HEK293T (cell line): ENCODE data around the gene FZD10.

Experiments
- CTCF ChIA-PET: fragments of 350-600 bp; formaldehyde crosslinking; extraction: SDS; loops from one replicate; lab custom pipeline; 2021; ENCODE audit warnings: antibody characterized with exemption, inconsistent platforms; lab: Yijun Ruan, JAX
- POLR2A ChIA-PET: fragments of 350-600 bp; formaldehyde crosslinking; extraction: SDS; loops from one replicate; lab custom pipeline; 2020; ENCODE audit warnings: antibody characterized with exemption, inconsistent platforms; lab: Yijun Ruan, JAX
- DNase-seq: peaks from one replicate; pipeline ENCODE4 v3.0.0; 2012; ENCODE audit warnings: mixed read lengths; ENCODE audit errors: extremely low spot score
- ARNT ChIP-seq: fragments of 450-650 bp; IDR thresholded peaks from 2 replicates; pipeline ENCODE4 v1.6.1; 2017; ENCODE audit warnings: mild to moderate bottlenecking
- BHLHE40 ChIP-seq: fragments of 450-650 bp; IDR thresholded peaks from 2 replicates; pipeline ENCODE4 v1.6.1; 2016; ENCODE audit warnings: mild to moderate bottlenecking, moderate library complexity, borderline replicate concordance
- CTBP1 ChIP-seq: fragments of 450-650 bp; IDR thresholded peaks from 2 replicates; pipeline ENCODE4 v1.6.1; 2016; ENCODE audit warnings: borderline replicate concordance
- ELF4 ChIP-seq: fragments of 450-650 bp; IDR thresholded peaks from 2 replicates; pipeline ENCODE4 v1.6.1; 2017; ENCODE audit warnings: antibody characterized with exemption
- FOXA1 ChIP-seq: fragments of 450-650 bp; IDR thresholded peaks from 2 replicates; pipeline ENCODE4 v1.6.1; 2016; ENCODE audit warnings: mild to moderate bottlenecking
- FOXK2 ChIP-seq: fragments of 450-650 bp; IDR thresholded peaks from 2 replicates; pipeline ENCODE4 v1.6.1; 2016; ENCODE audit warnings: mild to moderate bottlenecking
- FOXM1 ChIP-seq: fragments of 450-650 bp; IDR thresholded peaks from 2 replicates; pipeline ENCODE4 v1.6.1; 2017; ENCODE audit warnings: mild to moderate bottlenecking, borderline replicate concordance
- HDGF ChIP-seq: fragments of 450-650 bp; IDR thresholded peaks from 2 replicates; pipeline ENCODE4 v1.6.1; 2017; ENCODE audit warnings: antibody characterized with exemption, borderline replicate concordance
- L3MBTL2 ChIP-seq: fragments of 450-650 bp; conservative IDR thresholded peaks from 2 replicates; pipeline ENCODE4 v1.6.1; 2016; ENCODE audit warnings: mild to moderate bottlenecking
- LEF1 ChIP-seq: fragments of 450-650 bp; IDR thresholded peaks from 2 replicates; pipeline ENCODE4 v1.6.1; 2017; ENCODE audit warnings: mild to moderate bottlenecking, borderline replicate concordance
- NFRKB ChIP-seq: fragments of 450-650 bp; IDR thresholded peaks from 2 replicates; pipeline ENCODE4 v1.6.1; 2016; ENCODE audit warnings: mild to moderate bottlenecking, moderate library complexity
- PKNOX1 ChIP-seq: fragments of 450-650 bp; IDR thresholded peaks from 2 replicates; pipeline ENCODE4 v1.6.1; 2016
- SP1 ChIP-seq: fragments of 450-650 bp; IDR thresholded peaks from 2 replicates; pipeline ENCODE4 v1.6.1; 2017
- SUZ12 ChIP-seq: fragments of 450-650 bp; IDR thresholded peaks from 2 replicates; pipeline ENCODE4 v1.6.1; 2016; ENCODE audit warnings: mild to moderate bottlenecking
- TARDBP ChIP-seq: fragments of 450-650 bp; IDR thresholded peaks from 2 replicates; pipeline ENCODE4 v1.6.1; 2016
- ZNF384 ChIP-seq: fragments of 450-650 bp; IDR thresholded peaks from 2 replicates; pipeline ENCODE4 v1.6.1; 2016

Gene FZD10

GRCh38 chr12:130178282-130178681, 16.0 kb downstream of the FZD10 start:
- TF ChIP-seq SP1 (no peak), FOXK2 (no peak), BHLHE40 (no peak)
- DNase-seq = no peak
- ChIA-PET CTCF (no interaction called here), POLR2A (no interaction called here)

DNA sequence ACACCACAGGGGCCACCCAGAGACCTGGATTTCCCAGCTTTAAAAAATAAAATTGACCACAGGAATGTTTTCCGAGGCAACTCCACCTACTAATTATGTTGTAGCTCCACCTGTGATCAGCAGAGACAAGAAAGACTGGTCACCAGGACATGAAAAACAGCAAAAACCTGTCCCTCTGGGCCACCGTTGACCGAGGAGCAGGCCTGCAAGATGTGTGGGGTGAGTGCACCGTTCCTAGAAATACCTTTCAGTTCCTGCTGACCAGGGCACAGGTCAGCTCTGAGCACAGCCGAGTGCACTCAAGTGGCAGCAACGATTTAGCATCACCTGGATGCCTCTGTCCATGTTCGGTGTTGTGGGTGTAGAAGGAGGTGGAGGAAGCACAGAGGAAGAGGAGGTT, 16.9 kb downstream of the FZD10 start:
- DNase-seq = no peak
- CTCF ChIA-PET = no interaction called here
- TF ChIP-seq HDGF (no peak), FOXM1 (no peak), SUZ12 (no peak), TARDBP (no peak), PKNOX1 (no peak), LEF1 (no peak), L3MBTL2 (no peak), CTBP1 (no peak), NFRKB (no peak), ELF4 (no peak), ZNF384 (no peak), SP1 (no peak), FOXA1 (no peak), FOXK2 (no peak)
- POLR2A ChIA-PET = no interaction called here

DNA sequence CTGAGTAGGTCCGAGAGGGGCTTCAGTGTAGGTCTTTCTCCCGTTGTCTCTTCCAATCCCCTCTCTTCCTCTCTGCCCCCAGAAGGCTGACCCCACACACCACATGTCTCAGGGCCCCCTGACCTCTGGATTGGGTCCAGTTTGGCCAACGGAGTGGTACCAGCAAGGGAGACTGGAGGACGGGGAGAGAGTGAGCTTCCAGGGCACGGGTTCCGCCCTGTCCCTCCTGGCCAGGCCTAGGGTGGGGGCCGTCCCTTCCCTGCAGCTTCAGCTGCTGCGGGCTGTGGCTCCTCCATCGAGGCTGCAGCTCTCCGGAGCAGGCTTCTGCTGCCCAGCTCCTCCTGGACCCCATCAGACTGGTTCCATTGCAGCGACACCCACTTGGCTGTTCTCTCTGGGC, 17.4 kb downstream of the FZD10 start:
- ChIA-PET CTCF (no interaction called here), POLR2A (no interaction called here)
- TF ChIP-seq HDGF (no peak), SUZ12 (no peak), NFRKB (no peak), SP1 (no peak), ZNF384 (no peak), CTBP1 (no peak), FOXM1 (no peak), FOXA1 (no peak), FOXK2 (no peak), BHLHE40 (no peak)
- no peak for DNase-seq

- no peak for TF ChIP-seq NFRKB
- TF ChIP-seq FOXK2 = no peak
- no peak for TF ChIP-seq SUZ12
- TF ChIP-seq BHLHE40 = no peak
- TF ChIP-seq LEF1 = no peak
- TF ChIP-seq FOXM1 = no peak
- TF ChIP-seq HDGF = no peak
- TF ChIP-seq ZNF384 = no peak
- TF ChIP-seq TARDBP = no peak
- no peak for TF ChIP-seq ELF4
- no peak for TF ChIP-seq ARNT
- no peak for TF ChIP-seq PKNOX1
- no peak for TF ChIP-seq L3MBTL2
- no peak for TF ChIP-seq SP1
- no peak for TF ChIP-seq FOXA1
- TF ChIP-seq CTBP1 = no peak
- ChIA-PET POLR2A (no interaction called here), CTCF (no interaction called here)
- no peak for DNase-seq
These were observed 18.9 kb downstream of the FZD10 start for GRCh38 chr12:130181211-130181610.

DNA sequence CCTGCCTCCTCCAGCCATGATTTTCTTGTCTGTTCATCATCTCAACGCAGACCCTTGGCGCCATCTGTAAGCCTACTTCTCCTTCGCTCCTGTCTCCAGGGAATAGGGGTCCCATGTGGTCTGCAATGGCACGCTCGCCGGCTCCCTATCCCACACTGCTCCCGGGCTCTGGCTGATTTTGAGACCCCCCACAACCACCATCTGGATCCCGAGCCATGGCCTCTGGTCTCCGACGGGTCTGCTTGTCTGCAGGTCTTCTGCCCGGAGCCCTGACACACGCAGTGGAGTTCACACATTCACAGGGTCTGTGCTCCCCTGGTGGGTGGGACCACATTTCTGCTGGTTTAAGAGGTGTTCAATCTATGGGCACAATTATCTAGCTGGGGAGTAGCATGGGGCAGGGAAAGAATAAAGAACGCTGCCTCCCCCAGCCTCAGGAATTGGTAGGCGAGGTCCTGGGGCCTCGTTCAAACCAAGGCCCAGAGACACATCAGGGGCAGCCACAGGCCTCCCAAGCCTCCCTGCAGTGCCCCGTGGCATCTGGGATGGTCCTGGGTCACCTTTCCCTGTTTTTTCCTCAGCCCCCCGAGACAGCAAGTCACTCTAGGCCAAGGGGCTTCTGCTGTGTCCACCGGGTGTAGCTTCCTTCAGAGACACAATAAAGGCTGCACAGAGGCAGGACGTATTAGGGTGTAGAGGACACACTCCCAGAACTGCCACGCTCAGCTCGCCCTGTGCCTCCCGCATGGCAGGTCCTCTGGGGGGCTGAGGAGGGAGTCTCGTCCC, 21.5 kb downstream of the FZD10 start:
- POLR2A ChIA-PET = no interaction called here
- no peak for DNase-seq
- CTCF ChIA-PET = no interaction called here
- TF ChIP-seq FOXM1 (no peak), L3MBTL2 (no peak), BHLHE40 (no peak), ELF4 (no peak), HDGF (no peak), PKNOX1 (no peak), FOXK2 (no peak), SP1 (no peak), NFRKB (no peak), SUZ12 (no peak), CTBP1 (no peak), ZNF384 (no peak), ARNT (no peak), FOXA1 (no peak), LEF1 (no peak)

- ChIA-PET CTCF (no interaction called here), POLR2A (no interaction called here)
- no peak for TF ChIP-seq SP1
- no peak for TF ChIP-seq ARNT
- no peak for TF ChIP-seq PKNOX1
- TF ChIP-seq CTBP1 = no peak
- no peak for TF ChIP-seq BHLHE40
- no peak for TF ChIP-seq TARDBP
- TF ChIP-seq HDGF = no peak
- no peak for TF ChIP-seq FOXA1
- DNase-seq = no peak
These were observed 22.3 kb downstream of the FZD10 start for GRCh38 chr12:130184404-130185090.
